OCI-LY1 (cell line): ENCODE data around the gene ABO.
"Not testable (repeated sequence)": the region's sequence is repeated elsewhere in the genome, so short reads cannot be mapped to it uniquely, and the experiment has no call there.

Experiments used
- H2AFZ ChIP-seq: fragments of 200-600 bp; sonication (generic), shearing (Covaris generic); 2 replicates; pipeline ENCODE4 v1.6.0; 2014; ENCODE audit warnings: antibody characterized with exemption, mild to moderate bottlenecking, low read length
- H3F3A ChIP-seq: fragments of 200-600 bp; sonication (generic), shearing (Covaris generic); 2 replicates; pipeline ENCODE4 v1.6.0; 2014; ENCODE audit warnings: mild to moderate bottlenecking, antibody characterized with exemption, low read length, moderate library complexity; ENCODE audit not compliant: insufficient read depth
- H3K27ac ChIP-seq: fragments of 200-600 bp; sonication (generic); 2 replicates; pipeline ENCODE4 v1.5.1; 2014; ENCODE audit warnings: low read length, mixed run types, mild to moderate bottlenecking, low read depth; ENCODE audit not compliant: poor library complexity, severe bottlenecking
- H3K27me3 ChIP-seq: fragments of 200-600 bp; sonication (generic); 2 replicates; pipeline ENCODE4 v1.6.0; 2014; ENCODE audit warnings: antibody characterized with exemption, mild to moderate bottlenecking, low read length, moderate library complexity; ENCODE audit not compliant: insufficient read depth
- H3K36me3 ChIP-seq: fragments of 200-600 bp; sonication (generic); 2 replicates; pipeline ENCODE4 v1.6.1; 2014; ENCODE audit warnings: mild to moderate bottlenecking, antibody characterized with exemption, low read length, moderate library complexity, mixed read lengths; ENCODE audit not compliant: insufficient read depth
- H3K4me1 ChIP-seq: fragments of 200-600 bp; sonication (generic); 2 replicates; pipeline ENCODE4 v1.5.1; 2014; ENCODE audit warnings: mild to moderate bottlenecking, low read length, moderate library complexity; ENCODE audit not compliant: insufficient read depth, severe bottlenecking
- H3K4me2 ChIP-seq: fragments of 200-600 bp; sonication (generic), shearing (Covaris generic); 2 replicates; pipeline ENCODE4 v1.6.1; 2014; ENCODE audit warnings: low read length
- H3K4me3 ChIP-seq: fragments of 200-600 bp; sonication (generic); 2 replicates; pipeline ENCODE4 v1.5.1; 2014; ENCODE audit warnings: low read length, low read depth, mild to moderate bottlenecking, mixed read lengths; ENCODE audit not compliant: poor library complexity, severe bottlenecking
- H3K79me2 ChIP-seq: fragments of 200-600 bp; shearing (Covaris generic); 2 replicates; pipeline ENCODE4 v1.6.1; 2016; ENCODE audit warnings: mixed run types, low read length, mixed read lengths; ENCODE audit not compliant: insufficient read depth
- H3K9ac ChIP-seq: fragments of 200-600 bp; sonication (generic), shearing (Covaris generic); 2 replicates; pipeline ENCODE4 v1.6.1; 2014; ENCODE audit warnings: mild to moderate bottlenecking, low read length, mixed read lengths
- H3K9me2 ChIP-seq: fragments of 200-600 bp; sonication (generic), shearing (Covaris generic); 2 replicates; pipeline ENCODE4 v1.6.1; 2014; ENCODE audit warnings: low read depth, mild to moderate bottlenecking, low read length, mixed read lengths
- H3K9me3 ChIP-seq: fragments of 200-600 bp; shearing (Covaris generic); 2 replicates; pipeline ENCODE4 v1.6.1; 2014; ENCODE audit warnings: low read length, mixed read lengths
- H4K20me1 ChIP-seq: fragments of 200-600 bp; sonication (generic), shearing (Covaris generic); 2 replicates; pipeline ENCODE4 v1.6.0; 2016; ENCODE audit warnings: mild to moderate bottlenecking, low read length; ENCODE audit not compliant: insufficient read depth
- EZH2 ChIP-seq: fragments of 200-600 bp; sonication (generic), shearing (Covaris generic); IDR thresholded peaks from 2 replicates; pipeline ENCODE4 v1.8.0; 2017; ENCODE audit warnings: borderline replicate concordance, mixed run types, mild to moderate bottlenecking, antibody characterized with exemption, low read length, moderate library complexity, mixed read lengths
- TF ChIP-seq, protein P1 (sequence below): fragments of 200-600 bp; sonication (generic), shearing (Covaris generic); IDR thresholded peaks from 2 replicates; pipeline ENCODE4 v1.5.1; 2017; ENCODE audit warnings: mild to moderate bottlenecking, antibody characterized with exemption, low read length, moderate library complexity, mixed read lengths

ABO gene

DNA sequence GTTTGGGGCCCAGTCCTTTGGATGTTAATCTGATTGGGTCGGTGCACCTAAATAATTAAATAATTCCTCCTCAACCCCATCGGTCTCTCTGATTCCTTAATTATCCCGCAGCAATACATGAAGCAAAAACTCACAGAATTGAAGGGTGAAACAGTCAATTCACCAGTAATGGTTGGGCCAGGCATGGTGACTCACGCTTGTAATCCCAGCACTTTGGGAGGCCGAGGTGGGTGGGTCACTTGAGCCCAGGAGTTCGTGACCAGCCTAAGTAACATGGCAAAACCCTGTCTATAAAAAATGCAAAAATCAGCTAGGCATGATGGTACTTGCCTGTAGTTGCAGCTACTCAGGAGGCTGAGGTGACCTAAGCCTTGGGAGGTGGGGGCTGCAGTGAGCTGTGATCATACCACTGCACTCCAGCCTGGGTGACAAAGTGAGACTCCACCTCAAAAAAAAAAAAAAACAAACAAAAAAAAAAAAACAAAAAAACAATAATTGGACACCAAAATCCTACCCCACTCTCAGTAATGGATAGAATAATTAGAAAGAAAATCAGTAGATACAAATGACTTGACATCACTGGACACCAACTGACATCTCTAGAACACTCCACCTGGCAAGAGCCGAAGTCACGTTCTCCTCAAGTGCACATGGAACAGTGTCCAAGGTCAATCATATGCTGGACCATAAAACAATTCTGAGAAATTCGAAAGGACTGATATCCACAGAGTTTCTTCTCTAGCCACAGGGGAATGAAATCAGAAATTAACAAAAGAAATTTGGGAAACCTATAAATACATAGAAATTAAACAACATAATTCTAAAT lies 5.3 kb downstream of the ABO start:
- no peak overlapping the region for H3K4me2 ChIP-seq
- no peak overlapping the region for H3K9ac ChIP-seq
- H3K4me1 ChIP-seq = no peaks in the 10 kb centered on the region
- no peaks in the 10 kb centered on the region for H3K36me3 ChIP-seq
- H3K79me2 ChIP-seq = no peaks in the 10 kb centered on the region
- H3K27me3 ChIP-seq = no peaks in the 10 kb centered on the region
- no peak overlapping the region for H3K4me3 ChIP-seq
- no peak overlapping the region for H2AFZ ChIP-seq
- H3K27ac ChIP-seq = no peak overlapping the region
- no peaks in the 10 kb centered on the region for H4K20me1 ChIP-seq
- no peaks in the 10 kb centered on the region for H3F3A ChIP-seq
- H3K9me2 ChIP-seq = no peaks in the 10 kb centered on the region
- no peak for TF ChIP-seq EZH2
- TF ChIP-seq, protein P1, sequence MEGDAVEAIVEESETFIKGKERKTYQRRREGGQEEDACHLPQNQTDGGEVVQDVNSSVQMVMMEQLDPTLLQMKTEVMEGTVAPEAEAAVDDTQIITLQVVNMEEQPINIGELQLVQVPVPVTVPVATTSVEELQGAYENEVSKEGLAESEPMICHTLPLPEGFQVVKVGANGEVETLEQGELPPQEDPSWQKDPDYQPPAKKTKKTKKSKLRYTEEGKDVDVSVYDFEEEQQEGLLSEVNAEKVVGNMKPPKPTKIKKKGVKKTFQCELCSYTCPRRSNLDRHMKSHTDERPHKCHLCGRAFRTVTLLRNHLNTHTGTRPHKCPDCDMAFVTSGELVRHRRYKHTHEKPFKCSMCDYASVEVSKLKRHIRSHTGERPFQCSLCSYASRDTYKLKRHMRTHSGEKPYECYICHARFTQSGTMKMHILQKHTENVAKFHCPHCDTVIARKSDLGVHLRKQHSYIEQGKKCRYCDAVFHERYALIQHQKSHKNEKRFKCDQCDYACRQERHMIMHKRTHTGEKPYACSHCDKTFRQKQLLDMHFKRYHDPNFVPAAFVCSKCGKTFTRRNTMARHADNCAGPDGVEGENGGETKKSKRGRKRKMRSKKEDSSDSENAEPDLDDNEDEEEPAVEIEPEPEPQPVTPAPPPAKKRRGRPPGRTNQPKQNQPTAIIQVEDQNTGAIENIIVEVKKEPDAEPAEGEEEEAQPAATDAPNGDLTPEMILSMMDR = no peak
- H3K9me3 ChIP-seq = no peaks in the 10 kb centered on the region

DNA sequence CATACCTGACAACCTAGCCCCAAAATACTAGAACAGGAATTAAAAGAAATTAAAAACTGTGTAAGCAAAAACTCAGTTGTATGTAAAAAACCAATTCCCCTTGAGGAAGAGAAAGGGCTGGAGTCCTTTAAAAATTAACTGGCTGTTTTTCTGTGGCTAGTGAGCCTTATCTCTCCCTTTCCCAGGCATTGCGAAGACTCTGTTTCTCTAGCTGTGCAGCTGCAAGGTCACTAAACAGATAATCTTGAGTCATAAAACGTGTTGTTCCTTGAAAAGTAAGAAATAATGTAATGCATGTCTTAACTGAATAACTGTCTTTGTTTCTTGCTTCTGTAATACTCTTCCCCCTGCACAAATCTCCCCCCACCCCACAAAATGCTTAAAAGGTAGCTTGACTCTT lies 5.9 kb downstream of the ABO start:
- not testable (repeated sequence) for H3K36me3 ChIP-seq, H3K9ac ChIP-seq, H3K4me3 ChIP-seq

DNA sequence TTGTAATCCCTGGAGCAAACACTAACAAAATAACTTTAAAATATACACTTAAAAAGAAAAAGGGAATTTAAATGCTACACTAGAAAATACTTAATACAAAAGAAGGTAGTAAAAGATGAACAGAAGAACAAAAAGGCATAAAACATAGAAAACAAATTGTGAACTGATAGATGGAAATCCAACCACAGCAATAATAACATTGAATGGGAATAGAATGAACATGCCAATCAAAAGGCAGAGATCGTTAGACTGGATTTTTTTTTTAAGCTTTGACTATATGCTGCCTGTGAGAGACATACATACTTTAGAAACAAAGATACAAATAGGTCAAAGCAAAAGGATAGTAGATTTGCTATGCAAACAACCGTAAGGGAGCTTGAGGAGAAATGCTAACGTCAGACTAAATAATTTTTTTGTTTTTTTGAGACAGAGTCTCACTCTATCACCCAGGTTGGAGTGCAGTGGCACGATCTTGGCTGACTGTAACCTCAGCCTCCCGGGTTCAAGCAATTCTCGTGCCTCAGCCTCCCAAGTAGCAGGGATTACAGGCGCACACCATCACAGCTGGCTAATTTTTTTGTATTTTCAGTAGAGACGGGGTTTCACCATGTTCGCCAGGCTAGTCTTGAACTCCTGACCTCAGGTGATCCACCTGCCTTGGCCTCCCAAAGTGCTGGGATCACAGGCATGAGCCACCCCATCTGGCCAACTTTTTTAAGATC lies 6.5 kb downstream of the ABO start:
- Histone ChIP-seq H3K9me3 (no peaks in the 10 kb centered on the region), H3K27me3 (peaks cover 2% of the 10 kb centered on the region; the same call in 1 of the 2 replicates), H3K9me2 (no peaks in the 10 kb centered on the region), H2AFZ (no peak overlapping the region), H3F3A (no peaks in the 10 kb centered on the region), H3K4me3 (no peak overlapping the region), H4K20me1 (no peaks in the 10 kb centered on the region), H3K4me2 (no peak overlapping the region), H3K36me3 (no peaks in the 10 kb centered on the region), H3K9ac (no peak overlapping the region), H3K27ac (no peak overlapping the region), H3K4me1 (no peaks in the 10 kb centered on the region), H3K79me2 (no peaks in the 10 kb centered on the region)
- no peak for TF ChIP-seq EZH2

More for the DNA sequence above, 5.9 kb downstream of the ABO start:
- H3F3A ChIP-seq, H3K27ac ChIP-seq, H3K4me2 ChIP-seq, H2AFZ ChIP-seq, H3K79me2 ChIP-seq, H3K27me3 ChIP-seq, H4K20me1 ChIP-seq, H3K9me2 ChIP-seq, H3K9me3 ChIP-seq, H3K4me1 ChIP-seq: not testable (repeated sequence)

DNA sequence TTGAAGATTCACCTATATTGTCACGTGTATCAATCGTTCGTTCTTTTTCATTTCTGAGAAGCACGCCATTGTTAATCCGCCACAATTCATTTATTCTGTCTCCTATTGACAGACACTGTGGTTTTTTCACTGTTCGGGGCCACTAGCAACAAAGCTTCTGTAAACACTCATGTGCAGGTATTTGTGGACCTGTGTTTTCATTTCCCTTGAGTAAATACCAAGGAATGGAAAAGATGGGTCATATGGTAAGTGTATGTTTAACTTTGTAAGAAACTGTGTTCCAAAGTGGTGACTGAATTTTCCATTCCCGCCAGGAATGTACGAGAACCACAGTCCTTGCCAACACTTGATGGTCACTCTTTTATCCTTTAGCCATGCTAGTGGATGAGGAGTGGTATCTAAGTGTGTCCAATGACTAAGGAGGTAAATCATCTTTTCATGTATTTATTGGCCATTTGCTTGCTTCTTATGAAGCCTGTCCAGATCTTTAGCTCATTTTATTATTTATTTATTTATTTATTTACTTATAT lies 10.7 kb downstream of the ABO start:
- Histone ChIP-seq H3K4me1 (no peaks in the 10 kb centered on the region), H3K9me3 (no peaks in the 10 kb centered on the region), H2AFZ (no peak overlapping the region), H3K9ac (no peak overlapping the region), H3F3A (no peaks in the 10 kb centered on the region), H3K4me3 (no peak overlapping the region), H3K27ac (no peak overlapping the region), H3K36me3 (no peaks in the 10 kb centered on the region), H3K27me3 (peaks cover 4% of the 10 kb centered on the region; the same call in 1 of the 2 replicates), H3K9me2 (no peaks in the 10 kb centered on the region), H3K79me2 (no peaks in the 10 kb centered on the region), H3K4me2 (no peak overlapping the region), H4K20me1 (no peaks in the 10 kb centered on the region)
- TF ChIP-seq, protein P1 = no peak
- no peak for TF ChIP-seq EZH2
